H1 (cell line): Measurements from ENCODE around the gene CD1D. TPM values are rescaled to one million over a fixed set of nuclear protein-coding genes. Genes with fewer than 3 reads are reported as not detected.

Source experiments
- CTCF ChIA-PET: fragments of 300-600 bp; sonication (Branson Sonifier 250); formaldehyde crosslinking; loops from one replicate; lab custom pipeline; 2021; ENCODE audit not compliant: partially characterized antibody; lab: Charles Lee
- POLR2A ChIA-PET: fragments of 300-600 bp; sonication (Branson Sonifier 250); formaldehyde crosslinking; loops from one replicate; lab custom pipeline; 2021; ENCODE audit warnings: inconsistent platforms; ENCODE audit not compliant: partially characterized antibody; lab: Charles Lee
- DNase-seq, 2 experiments: peaks; one replicate each; pipeline versions ENCODE4 v3.0.0 to v3.0.0-alpha.2; 2010 to 2022; ENCODE audit warnings: low spot score in 2 of 2, low read depth in 1 of 2, mixed read lengths in 1 of 2
- FAIRE-seq: peaks from 2 replicates; lab custom pipeline; 2011; peaks lifted over from hg19 to GRCh38; lab: Jason Lieb, UNC
- H2AFZ ChIP-seq: 2 replicates; pipeline ENCODE4 v1.8.1; 2012; ENCODE audit warnings: low read length, inconsistent platforms
- H2AK5ac ChIP-seq: 2 replicates; pipeline ENCODE4 v1.6.1; 2013; ENCODE audit warnings: low read depth, low read length
- H2BK120ac ChIP-seq: replicated peaks from 2 replicates; pipeline ENCODE3; 2013; ENCODE audit warnings: low read depth, low read length, inconsistent platforms
- H2BK12ac ChIP-seq: 2 replicates; pipeline ENCODE4 v1.6.1; 2013; ENCODE audit warnings: low read depth, low read length
- H2BK15ac ChIP-seq: 2 replicates; pipeline ENCODE4 v1.6.1; 2013; ENCODE audit warnings: low read length
- H2BK20ac ChIP-seq: 2 replicates; pipeline ENCODE4 v1.6.1; 2013; ENCODE audit warnings: low read length
- H2BK5ac ChIP-seq: 2 replicates; pipeline ENCODE4 v1.6.1; 2013; ENCODE audit warnings: low read depth, low read length
- H3K14ac ChIP-seq: 2 replicates; pipeline ENCODE4 v1.6.1; 2013; ENCODE audit warnings: inconsistent platforms; ENCODE audit not compliant: insufficient read length
- H3K18ac ChIP-seq: 2 replicates; pipeline ENCODE4 v1.6.1; 2013; ENCODE audit warnings: low read length; ENCODE audit errors: extremely low read depth
- H3K23ac ChIP-seq: 2 replicates; pipeline ENCODE4 v1.6.1; 2013; ENCODE audit warnings: inconsistent platforms; ENCODE audit not compliant: insufficient read length
- H3K23me2 ChIP-seq: 2 replicates; pipeline ENCODE4 v1.6.1; 2013; ENCODE audit warnings: low read depth, low read length
- H3K27ac ChIP-seq: 2 replicates; pipeline ENCODE4 v1.6.1; 2011; ENCODE audit warnings: low read depth, low read length, inconsistent platforms
- H3K27me3 ChIP-seq, 4 experiments: replicated peaks in 1 of 4; 1 replicate in 1 of 4; 2 replicates in 3 of 4; pipeline versions ENCODE4 v1.6.1 to v1.8.1; 2011 to 2013; ENCODE audit warnings: low read length in 3 of 4, mild to moderate bottlenecking in 3 of 4, inconsistent platforms in 2 of 4, mixed read lengths in 2 of 4, moderate library complexity in 1 of 4; ENCODE audit not compliant: control insufficient read depth in 3 of 4, insufficient read depth in 3 of 4; ENCODE audit errors: extremely low read depth in 1 of 4
- H3K36me3 ChIP-seq, 4 experiments: 2 replicates each; pipeline versions ENCODE4 v1.6.1 to v1.8.1; 2011 to 2013; ENCODE audit warnings: mild to moderate bottlenecking in 4 of 4, low read length in 3 of 4, moderate library complexity in 2 of 4, control low read depth in 1 of 4, inconsistent platforms in 1 of 4; ENCODE audit not compliant: insufficient read depth in 4 of 4, control insufficient read depth in 2 of 4
- H3K4ac ChIP-seq: replicated peaks from 2 replicates; pipeline ENCODE3; 2013; ENCODE audit warnings: low read length, low read depth, mixed read lengths, inconsistent platforms; ENCODE audit not compliant: insufficient read length
- H3K4me1 ChIP-seq, 4 experiments: replicated peaks in 1 of 4; 1 replicate in 1 of 4; 2 replicates in 3 of 4; pipeline versions ENCODE4 v1.6.1 to v1.8.1; 2011 to 2013; ENCODE audit warnings: low read length in 3 of 4, inconsistent platforms in 2 of 4, mixed read lengths in 1 of 4; ENCODE audit not compliant: insufficient read depth in 4 of 4, control insufficient read depth in 3 of 4
- H3K4me2 ChIP-seq, 2 experiments: 2 replicates each; pipeline versions ENCODE4 v1.6.1 to v1.8.1; 2011 to 2013; ENCODE audit warnings: low read depth in 2 of 2, low read length in 2 of 2, control low read depth in 1 of 2, inconsistent platforms in 1 of 2, mild to moderate bottlenecking in 1 of 2; ENCODE audit not compliant: insufficient read depth in 1 of 2
- H3K4me3 ChIP-seq, 4 experiments: fragments of 200-600, 300-600 bp in 1 of 4; sonication (generic), shearing (Covaris generic), sonication (Bioruptor Twin) in 1 of 4; 2 replicates each; pipeline versions ENCODE4 v1.5.1 to v1.8.1; 2011 to 2016; ENCODE audit warnings: low read length in 4 of 4, low read depth in 3 of 4, control low read depth in 2 of 4, inconsistent platforms in 2 of 4, mild to moderate bottlenecking in 2 of 4, mixed read lengths in 1 of 4, moderate library complexity in 1 of 4; ENCODE audit not compliant: insufficient read depth in 2 of 4; ENCODE audit errors: extremely low read depth in 1 of 4
- H3K56ac ChIP-seq: replicated peaks from 2 replicates; pipeline ENCODE3; 2013; ENCODE audit warnings: low read depth, mild to moderate bottlenecking, mixed read lengths, low read length, inconsistent platforms; ENCODE audit not compliant: insufficient read length
- H3K79me1 ChIP-seq: 2 replicates; pipeline ENCODE4 v1.6.1; 2013; ENCODE audit warnings: low read depth, low read length, control low read depth
- H3K79me2 ChIP-seq, 2 experiments: 2 replicates each; pipeline versions ENCODE4 v1.6.1 to v1.8.1; 2012 to 2013; ENCODE audit warnings: low read length in 2 of 2, mild to moderate bottlenecking in 2 of 2, inconsistent platforms in 1 of 2; ENCODE audit not compliant: insufficient read depth in 2 of 2, control insufficient read depth in 1 of 2
- H3K9ac ChIP-seq, 4 experiments: replicated peaks in 1 of 4; 1 replicate in 1 of 4; 2 replicates in 3 of 4; pipeline versions ENCODE4 v1.6.1 to v1.8.1; 2011 to 2013; ENCODE audit warnings: low read depth in 3 of 4, low read length in 3 of 4, control low read depth in 2 of 4, mild to moderate bottlenecking in 2 of 4, moderate library complexity in 2 of 4, inconsistent platforms in 1 of 4; ENCODE audit errors: extremely low read depth in 1 of 4
- H3K9me3 ChIP-seq, 2 experiments: 2 replicates each; pipeline versions ENCODE4 v1.6.1 to v1.8.1; 2012 to 2013; ENCODE audit warnings: mild to moderate bottlenecking in 2 of 2, moderate library complexity in 2 of 2, control low read depth in 1 of 2, inconsistent platforms in 1 of 2, low read depth in 1 of 2, low read length in 1 of 2, mixed read lengths in 1 of 2; ENCODE audit not compliant: insufficient read depth in 2 of 2
- H4K20me1 ChIP-seq, 2 experiments: replicated peaks in 1 of 2; 2 replicates each; pipeline versions ENCODE3 to v1.8.1; 2011 to 2013; ENCODE audit warnings: inconsistent platforms in 2 of 2, low read length in 2 of 2, mild to moderate bottlenecking in 1 of 2; ENCODE audit not compliant: insufficient read depth in 2 of 2, control insufficient read depth in 1 of 2
- H4K5ac ChIP-seq: 2 replicates; pipeline ENCODE4 v1.6.1; 2013; ENCODE audit warnings: low read length, low read depth, mixed read lengths, inconsistent platforms; ENCODE audit not compliant: insufficient read length
- H4K8ac ChIP-seq: 2 replicates; pipeline ENCODE4 v1.8.0; 2013; ENCODE audit warnings: mild to moderate bottlenecking, moderate library complexity, low read length, inconsistent platforms; ENCODE audit not compliant: insufficient read depth; ENCODE audit errors: extremely low read depth
- H4K91ac ChIP-seq: replicated peaks from 2 replicates; pipeline ENCODE3; 2013; ENCODE audit warnings: low read length, mixed read lengths, inconsistent platforms; ENCODE audit not compliant: insufficient read length
- PHF8 ChIP-seq: fragments of 200-600 bp; sonication (generic); conservative IDR thresholded peaks from 2 replicates; pipeline ENCODE4 v1.7.1; 2012; ENCODE audit warnings: low read depth, mild to moderate bottlenecking, inconsistent platforms, low read length, moderate library complexity
- TCF12 ChIP-seq: IDR thresholded peaks from 2 replicates; pipeline ENCODE4 v1.6.1; 2011; ENCODE audit warnings: low read depth, mild to moderate bottlenecking, low read length
- ZNF274 ChIP-seq: IDR thresholded peaks from 2 replicates; pipeline ENCODE4 v1.7.0; 2012; ENCODE audit warnings: low read length, borderline replicate concordance; ENCODE audit errors: extremely low read depth
- WGBS, 2 experiments: shearing (Covaris generic) in 1 of 2; methylation state at CpG; one replicate each; pipeline versions ENCODE4 v1.1.6 to v1.1.7; 2013 to 2015; ENCODE audit warnings: low lambda C conversion rate in 2 of 2, mixed read lengths in 2 of 2, inconsistent platforms in 1 of 2, low coverage in 1 of 2, missing lambda C conversion rate in 1 of 2; ENCODE audit not compliant: insufficient replicate concordance in 2 of 2, insufficient coverage in 1 of 2, insufficient read length in 1 of 2; ENCODE audit errors: extremely low coverage in 1 of 2, missing lambda C conversion rate in 1 of 2; 5-methylcytosine and 5-hydroxymethylcytosine counted together
- polyA plus RNA-seq, 7 experiments: library from polyadenylated mRNA; depleted of rRNA in 3 of 7; stranded (reverse) in 5 of 7; unstranded in 2 of 7; fragments of >200 nt in 5 of 7; fragments of 200-250 nt in 2 of 7; gene quantifications; 1 replicate in 5 of 7; 2 replicates in 1 of 7; 4 replicates in 1 of 7; pipeline versions ENCODE4 v1.2.1 to v1.2.3, GENCODE V29; 2011 to 2013; ENCODE audit warnings: missing spikeins in 2 of 7, mixed read lengths in 2 of 7
- total RNA-seq: library from RNA; stranded (reverse); fragmentation: NEBNext Ultra II Directional; extraction: Animal tissue kit (Norgen Biotek cat#: 25700); gene quantifications from 2 replicates; pipeline ENCODE4 v1.2.1, GENCODE V29; 2021

The CD1D gene
- total and polyA plus RNA-seq, 2 of the 8 experiments (the other 6 are each of a cell fraction or from before 2014, with no cell fraction given) = 1.1 to 1.6 TPM

DNA sequence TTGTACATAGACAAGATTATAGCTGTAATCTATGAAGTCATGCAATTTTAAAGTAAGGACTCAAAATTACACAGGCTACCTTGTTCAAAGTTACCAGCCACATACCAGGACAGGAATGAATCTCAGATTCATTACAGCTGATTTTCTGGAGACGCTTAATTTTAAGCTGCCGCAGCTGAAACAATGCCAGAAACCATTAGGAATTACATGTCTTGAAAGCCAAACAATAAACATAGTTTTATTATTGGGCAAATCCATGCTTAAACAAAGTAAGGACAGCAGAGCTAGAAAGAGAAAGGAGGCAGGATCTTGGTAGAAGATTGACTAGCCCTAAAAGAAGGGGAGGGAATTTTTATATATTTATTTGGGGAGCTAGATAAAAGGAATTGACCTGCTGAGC, 19.2 kb upstream of the CD1D start:
- 95% methylated on average over 2 of the region's 2 CpGs; no CpG with 5 or more reads in 1 of the 2 experiments for WGBS, 2 experiments
- Histone ChIP-seq H3K56ac (no peak overlapping the region), H3K36me3 (no peaks in the 10 kb centered on the region), H2BK20ac (no peak overlapping the region), H3K27ac (no peak overlapping the region), H2AFZ (no peak overlapping the region), H3K23ac (no peak overlapping the region), H2BK120ac (no peak overlapping the region), H3K23me2 (no peaks in the 10 kb centered on the region; the same call in 1 of the 2 replicates), H3K9me3 (no peaks in the 10 kb centered on the region), H3K27me3 (no peaks in the 10 kb centered on the region; a peak in 1 of 7 replicates), H3K4ac (no peak overlapping the region), H4K8ac (no peak overlapping the region), H2BK12ac (no peak overlapping the region), H3K18ac (no peak overlapping the region), H3K79me2 (no peaks in the 10 kb centered on the region), H2BK5ac (no peak overlapping the region), H2BK15ac (no peak overlapping the region), H3K9ac (no peak overlapping the region), H3K4me3 (no peak overlapping the region), H4K20me1 (no peaks in the 10 kb centered on the region), H3K4me1 (no peaks in the 10 kb centered on the region), H3K79me1 (no peaks in the 10 kb centered on the region), H4K5ac (no peak overlapping the region), H4K91ac (no peak overlapping the region), H3K4me2 (no peak overlapping the region), H3K14ac (no peak overlapping the region), H2AK5ac (no peak overlapping the region)
- no peak for FAIRE-seq
- DNase-seq = no peak
- TF ChIP-seq PHF8 = no peak
- no peak for TF ChIP-seq TCF12
- no peak for TF ChIP-seq ZNF274
- ChIA-PET CTCF (interaction anchor here (0.6 to 2.0 kb wide), 8 partner anchors 12 to 971 kb away, joined by 3 to 9 read pairs (median 3); no protein-coding TSS in a partner anchor), POLR2A (no interaction called here)
